ENCODE results near the gene ILDR1.

ILDR1 gene

GRCh38 chr3:121992601-121993560 is 29.2 kb downstream of the ILDR1 start:
- DNase-seq, result no peak

- DNase-seq, result no peak
Observed at GRCh38 chr3:121989943-121990342, 32.1 kb downstream of the ILDR1 start.

- no peak for DNase-seq
Observed at GRCh38 chr3:121988146-121988545, 33.9 kb downstream of the ILDR1 start.

- DNase-seq, result no peak
Observed at GRCh38 chr3:121985846-121986245, 36.2 kb downstream of the ILDR1 start.

GRCh38 chr3:121981473-121981872 is 40.6 kb downstream of the ILDR1 start:
- DNase-seq, result no peak

- DNase-seq, result no peak
Observed at GRCh38 chr3:121980450-121980796, 41.6 kb downstream of the ILDR1 start.

GRCh38 chr3:121979734-121980449 is 42.2 kb downstream of the ILDR1 start:
- DNase-seq, result no peak

- no peak for DNase-seq
Observed at GRCh38 chr3:121979246-121979645, 42.8 kb downstream of the ILDR1 start.

- no peak for DNase-seq
Observed at GRCh38 chr3:121976727-121977126, 45.3 kb downstream of the ILDR1 start.

- DNase-seq, result no peak
Observed at GRCh38 chr3:121975702-121976302, 46.2 kb downstream of the ILDR1 start.

- DNase-seq, result no peak
Observed at GRCh38 chr3:121974601-121975111, 47.4 kb downstream of the ILDR1 start.

- no peak for DNase-seq
Observed at GRCh38 chr3:121970047-121970446, 52.0 kb downstream of the ILDR1 start.

- no peak for DNase-seq
Observed at GRCh38 chr3:121969631-121970030, 52.4 kb downstream of the ILDR1 start.

GRCh38 chr3:121963608-121964007 is 58.4 kb downstream of the ILDR1 start:
- no peak for DNase-seq

GRCh38 chr3:121962443-121962842 is 59.6 kb downstream of the ILDR1 start:
- no peak for DNase-seq

GRCh38 chr3:121961283-121961682 is 60.8 kb downstream of the ILDR1 start:
- DNase-seq, result no peak

- DNase-seq, result no peak
Observed at GRCh38 chr3:121958801-121959200, 63.2 kb downstream of the ILDR1 start.

GRCh38 chr3:121957674-121958415 is 64.2 kb downstream of the ILDR1 start:
- DNase-seq, result no peak

GRCh38 chr3:121956363-121956762 is 65.7 kb downstream of the ILDR1 start:
- DNase-seq, result no peak

GRCh38 chr3:121951291-121951919 is 70.6 kb downstream of the ILDR1 start:
- no peak for DNase-seq

- DNase-seq, result no peak
Observed at GRCh38 chr3:121948641-121949040, 73.4 kb downstream of the ILDR1 start.

GRCh38 chr3:121943431-121943830 is 78.6 kb downstream of the ILDR1 start:
- no peak for DNase-seq
